ENCODE data around the gene FSTL5.

FSTL5 gene

GRCh38 chr4:161364681-161365080 is 799.1 kb downstream of the FSTL5 start:
- no peaks in the 10 kb centered on the region for H3K27me3 ChIP-seq (ENCODE audit: control insufficient read depth in 1 of 2, insufficient read depth in 1 of 2, low read length in 2 of 2)
- peaks cover 5% of the 10 kb centered on the region for H3K9me3 ChIP-seq (ENCODE audit: control insufficient read depth, low read length)
- no peak for DNase-seq
- no peak overlapping the region for H3K14ac ChIP-seq (ENCODE audit: low read length in 2 of 2)
- H3K27ac ChIP-seq (ENCODE audit: low read length, poor library complexity, severe bottlenecking) = no peak overlapping the region
- WGBS = no CpG with 5 or more reads among the region's 3 CpGs
- no peak overlapping the region for H2BK120ac ChIP-seq (ENCODE audit: low read depth, low read length)
- no peak overlapping the region for H2AFZ ChIP-seq (ENCODE audit: low read depth, low read length)
- no peak overlapping the region for H3K4me3 ChIP-seq (ENCODE audit: insufficient read depth in 1 of 2, low read depth in 1 of 2, low read length in 2 of 2)
- no peak overlapping the region for H3K4me2 ChIP-seq (ENCODE audit: low read length, poor library complexity, severe bottlenecking)
- H4K8ac ChIP-seq (ENCODE audit: low read length) = no peak overlapping the region
- H2AK5ac ChIP-seq (ENCODE audit: low read length, severe bottlenecking) = no peak overlapping the region
- no peak overlapping the region for H2BK15ac ChIP-seq (ENCODE audit: low read depth, poor library complexity, severe bottlenecking)
- no peak overlapping the region for H3K9ac ChIP-seq (ENCODE audit: low read length)
- no peak overlapping the region for H3K18ac ChIP-seq (ENCODE audit: low read depth in 1 of 2, low read length in 2 of 2)
- no peak overlapping the region for H2BK5ac ChIP-seq (ENCODE audit: low read depth, low read length, poor library complexity, severe bottlenecking)
- H4K91ac ChIP-seq (ENCODE audit: low read length) = no peak overlapping the region
- no peaks in the 10 kb centered on the region for H3K36me3 ChIP-seq (ENCODE audit: control insufficient read depth in 1 of 2, insufficient read depth in 2 of 2, low read depth in 1 of 2, low read length in 2 of 2)
- H3K79me1 ChIP-seq (replicated peaks; ENCODE audit: low read length, poor library complexity, severe bottlenecking) = no peaks in the 10 kb centered on the region
- no peak overlapping the region for H3K23ac ChIP-seq (ENCODE audit: low read length in 2 of 2)
- no peaks in the 10 kb centered on the region for H3K4me1 ChIP-seq (ENCODE audit: control insufficient read depth, insufficient read depth, low read depth, low read length)
- H2BK12ac ChIP-seq (ENCODE audit: low read length in 2 of 2) = no peak overlapping the region
- H3K4ac ChIP-seq (ENCODE audit: low read depth in 1 of 2, low read length in 2 of 2) = no peak overlapping the region

GRCh38 chr4:161360982-161361381 is 802.8 kb downstream of the FSTL5 start:
- no peak overlapping the region for H2BK12ac ChIP-seq (ENCODE audit: low read length in 2 of 2)
- no peak overlapping the region for H3K4ac ChIP-seq (ENCODE audit: low read depth in 1 of 2, low read length in 2 of 2)
- no peaks in the 10 kb centered on the region for H3K4me1 ChIP-seq (ENCODE audit: control insufficient read depth, insufficient read depth, low read depth, low read length)
- no peak overlapping the region for H2AFZ ChIP-seq (ENCODE audit: low read depth, low read length)
- H2BK15ac ChIP-seq (ENCODE audit: low read depth, poor library complexity, severe bottlenecking) = no peak overlapping the region
- no peaks in the 10 kb centered on the region for H3K79me1 ChIP-seq (replicated peaks; ENCODE audit: low read length, poor library complexity, severe bottlenecking)
- H3K18ac ChIP-seq (ENCODE audit: low read depth in 1 of 2, low read length in 2 of 2) = no peak overlapping the region
- no peaks in the 10 kb centered on the region for H3K36me3 ChIP-seq (ENCODE audit: control insufficient read depth in 1 of 2, insufficient read depth in 2 of 2, low read depth in 1 of 2, low read length in 2 of 2)
- no peak overlapping the region for H3K27ac ChIP-seq (ENCODE audit: low read length, poor library complexity, severe bottlenecking)
- 88% methylated on average over 4 of the region's 4 CpGs for WGBS
- H4K91ac ChIP-seq (ENCODE audit: low read length) = no peak overlapping the region
- no peak overlapping the region for H3K9ac ChIP-seq (ENCODE audit: low read length)
- H3K14ac ChIP-seq (ENCODE audit: low read length in 2 of 2) = no peak overlapping the region
- no peak overlapping the region for H4K8ac ChIP-seq (ENCODE audit: low read length)
- H2AK5ac ChIP-seq (ENCODE audit: low read length, severe bottlenecking) = no peak overlapping the region
- H3K9me3 ChIP-seq (ENCODE audit: control insufficient read depth, low read length) = no peaks in the 10 kb centered on the region
- no peaks in the 10 kb centered on the region for H3K27me3 ChIP-seq (ENCODE audit: control insufficient read depth in 1 of 2, insufficient read depth in 1 of 2, low read length in 2 of 2)
- H2BK5ac ChIP-seq (ENCODE audit: low read depth, low read length, poor library complexity, severe bottlenecking) = no peak overlapping the region
- DNase-seq = no peak
- H3K4me3 ChIP-seq (ENCODE audit: insufficient read depth in 1 of 2, low read depth in 1 of 2, low read length in 2 of 2) = no peak overlapping the region
- H3K4me2 ChIP-seq (ENCODE audit: low read length, poor library complexity, severe bottlenecking) = no peak overlapping the region
- H2BK120ac ChIP-seq (ENCODE audit: low read depth, low read length) = no peak overlapping the region
- H3K23ac ChIP-seq (ENCODE audit: low read length in 2 of 2) = no peak overlapping the region

DNA sequence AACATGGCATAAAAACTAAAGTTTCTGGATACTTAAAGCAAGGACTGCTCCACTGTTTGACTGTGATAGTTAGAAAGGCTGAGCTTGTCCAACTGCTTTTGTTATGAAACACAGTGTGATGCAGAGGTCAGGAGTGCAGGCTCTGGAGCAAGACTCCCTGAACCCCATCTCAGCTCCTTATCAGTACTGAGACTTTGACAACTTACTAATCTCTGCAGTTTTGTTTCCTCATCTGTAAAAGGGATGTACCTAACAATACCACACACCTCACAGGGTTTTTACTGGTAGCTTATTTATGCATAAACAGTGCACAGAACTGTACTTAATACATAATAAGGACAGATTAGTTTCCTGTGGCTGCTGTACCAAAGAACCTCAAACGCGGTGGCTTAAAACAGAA is 804.3 kb downstream of the FSTL5 start:
- no peaks in the 10 kb centered on the region for H3K79me1 ChIP-seq (replicated peaks; ENCODE audit: low read length, poor library complexity, severe bottlenecking)

DNA sequence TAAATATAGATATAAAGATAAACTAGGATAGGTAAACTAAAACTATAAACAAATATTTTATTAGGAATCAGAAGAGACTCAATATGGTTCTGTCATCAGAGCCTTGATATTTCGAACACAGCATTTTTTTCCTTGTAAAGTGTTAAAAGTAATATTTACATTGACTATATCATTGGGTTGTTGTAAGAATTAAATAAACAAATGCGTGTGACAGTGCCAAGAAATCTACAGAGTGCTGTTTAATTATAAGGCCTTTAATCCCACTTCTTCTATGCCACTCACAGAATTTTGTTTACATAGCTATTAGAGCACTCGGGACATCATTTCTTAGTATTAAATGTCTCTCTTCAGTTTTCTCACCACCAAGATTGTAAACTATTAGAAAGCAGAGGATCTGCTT is 807.4 kb downstream of the FSTL5 start:
- Histone ChIP-seq H3K4me2 (ENCODE audit: low read length, poor library complexity, severe bottlenecking) (no peak overlapping the region), H4K91ac (ENCODE audit: low read length) (no peak overlapping the region), H3K23ac (ENCODE audit: low read length in 2 of 2) (no peak overlapping the region), H3K14ac (ENCODE audit: low read length in 2 of 2) (no peak overlapping the region), H4K8ac (ENCODE audit: low read length) (no peak overlapping the region), H3K79me1 (replicated peaks; ENCODE audit: low read length, poor library complexity, severe bottlenecking) (no peaks in the 10 kb centered on the region), H3K4ac (ENCODE audit: low read depth in 1 of 2, low read length in 2 of 2) (no peak overlapping the region), H2BK5ac (ENCODE audit: low read depth, low read length, poor library complexity, severe bottlenecking) (no peak overlapping the region), H3K27ac (ENCODE audit: low read length, poor library complexity, severe bottlenecking) (no peak overlapping the region), H2AFZ (ENCODE audit: low read depth, low read length) (no peak overlapping the region), H2BK12ac (ENCODE audit: low read length in 2 of 2) (no peak overlapping the region), H3K36me3 (ENCODE audit: control insufficient read depth in 1 of 2, insufficient read depth in 2 of 2, low read depth in 1 of 2, low read length in 2 of 2) (no peaks in the 10 kb centered on the region), H3K9me3 (ENCODE audit: control insufficient read depth, low read length) (no peaks in the 10 kb centered on the region), H2BK120ac (ENCODE audit: low read depth, low read length) (no peak overlapping the region), H2BK15ac (ENCODE audit: low read depth, poor library complexity, severe bottlenecking) (no peak overlapping the region), H3K27me3 (ENCODE audit: control insufficient read depth in 1 of 2, insufficient read depth in 1 of 2, low read length in 2 of 2) (no peaks in the 10 kb centered on the region), H3K9ac (ENCODE audit: low read length) (no peak overlapping the region), H3K4me3 (ENCODE audit: insufficient read depth in 1 of 2, low read depth in 1 of 2, low read length in 2 of 2) (no peak overlapping the region), H2AK5ac (ENCODE audit: low read length, severe bottlenecking) (no peak overlapping the region), H3K4me1 (ENCODE audit: control insufficient read depth, insufficient read depth, low read depth, low read length) (no peaks in the 10 kb centered on the region), H3K18ac (ENCODE audit: low read depth in 1 of 2, low read length in 2 of 2) (no peak overlapping the region)
- 33% methylated on average over 1 of the region's 3 CpGs for WGBS
- DNase-seq = no peak

More for the DNA sequence above, 804.3 kb downstream of the FSTL5 start:
- Histone ChIP-seq H4K91ac (ENCODE audit: low read length) (no peak overlapping the region), H3K4me1 (ENCODE audit: control insufficient read depth, insufficient read depth, low read depth, low read length) (no peaks in the 10 kb centered on the region), H2BK120ac (ENCODE audit: low read depth, low read length) (no peak overlapping the region), H4K8ac (ENCODE audit: low read length) (no peak overlapping the region), H3K9me3 (ENCODE audit: control insufficient read depth, low read length) (no peaks in the 10 kb centered on the region), H3K4ac (ENCODE audit: low read depth in 1 of 2, low read length in 2 of 2) (no peak overlapping the region), H3K14ac (ENCODE audit: low read length in 2 of 2) (no peak overlapping the region), H2AK5ac (ENCODE audit: low read length, severe bottlenecking) (no peak overlapping the region), H3K18ac (ENCODE audit: low read depth in 1 of 2, low read length in 2 of 2) (no peak overlapping the region), H3K27me3 (ENCODE audit: control insufficient read depth in 1 of 2, insufficient read depth in 1 of 2, low read length in 2 of 2) (no peaks in the 10 kb centered on the region), H2BK12ac (ENCODE audit: low read length in 2 of 2) (no peak overlapping the region), H3K9ac (ENCODE audit: low read length) (no peak overlapping the region), H3K27ac (ENCODE audit: low read length, poor library complexity, severe bottlenecking) (no peak overlapping the region), H2AFZ (ENCODE audit: low read depth, low read length) (no peak overlapping the region), H2BK5ac (ENCODE audit: low read depth, low read length, poor library complexity, severe bottlenecking) (no peak overlapping the region), H3K36me3 (ENCODE audit: control insufficient read depth in 1 of 2, insufficient read depth in 2 of 2, low read depth in 1 of 2, low read length in 2 of 2) (no peaks in the 10 kb centered on the region), H3K4me2 (ENCODE audit: low read length, poor library complexity, severe bottlenecking) (no peak overlapping the region), H3K23ac (ENCODE audit: low read length in 2 of 2) (no peak overlapping the region), H2BK15ac (ENCODE audit: low read depth, poor library complexity, severe bottlenecking) (no peak overlapping the region), H3K4me3 (ENCODE audit: insufficient read depth in 1 of 2, low read depth in 1 of 2, low read length in 2 of 2) (no peak overlapping the region)
- 100% methylated on average over 2 of the region's 2 CpGs for WGBS
- DNase-seq = peak; percentile 3
